ENCODE measurements around the gene ATXN1. TPM values are rescaled to one million over a fixed set of nuclear protein-coding genes. Genes with fewer than 3 reads are reported as not detected.
"Not testable (repeated sequence)": the region's sequence is repeated elsewhere in the genome, so short reads cannot be mapped to it uniquely, and the experiment has no call there.

ATXN1 gene
- total RNA-seq, 2 donors from 2014 or later: 21.6 to 25.4 TPM

GRCh38 chr6:16787128-16787682, 25.9 kb upstream of the ATXN1 start:
- Mint-ChIP-seq H3K36me3 (peaks cover 7 to 17% of the 10 kb centered on the region in 2 donors), H3K27ac (no peak overlapping the region), H3K9me3 (peaks cover 11 to 29% of the 10 kb centered on the region in 2 donors)
- ATAC-seq (no peak), DNase-seq (ENCODE audit: low spot score in 2 of 2) (no peak)

GRCh38 chr6:16785496-16785895, 24.2 kb upstream of the ATXN1 start:
- peaks cover 7 to 17% of the 10 kb centered on the region in 2 donors for H3K36me3 Mint-ChIP-seq
- no peak for DNase-seq (ENCODE audit: low spot score in 2 of 2)
- no peak overlapping the region for H3K27ac Mint-ChIP-seq
- peaks cover 11 to 24% of the 10 kb centered on the region in 2 donors for H3K9me3 Mint-ChIP-seq
- no peak for ATAC-seq

GRCh38 chr6:16784957-16785356, 23.7 kb upstream of the ATXN1 start:
- H3K27ac Mint-ChIP-seq; DNase-seq (ENCODE audit: low spot score in 2 of 2); ATAC-seq: not testable (repeated sequence)
- peaks cover 11 to 19% of the 10 kb centered on the region in 2 donors for H3K9me3 Mint-ChIP-seq
- H3K36me3 Mint-ChIP-seq: peaks cover 7 to 17% of the 10 kb centered on the region in 2 donors

GRCh38 chr6:16783952-16784565, 22.8 kb upstream of the ATXN1 start:
- no peak overlapping the region for H3K27ac Mint-ChIP-seq
- peaks cover 11 to 14% of the 10 kb centered on the region in 2 donors for H3K9me3 Mint-ChIP-seq
- ATAC-seq (no peak), DNase-seq (ENCODE audit: low spot score in 2 of 2) (no peak)
- H3K36me3 Mint-ChIP-seq: peaks cover 7 to 17% of the 10 kb centered on the region in 2 donors

- Mint-ChIP-seq H3K36me3 (peaks cover 7 to 17% of the 10 kb centered on the region in 2 donors), H3K27ac (no peak overlapping the region), H3K9me3 (peaks cover 11 to 14% of the 10 kb centered on the region in 2 donors)
- DNase-seq (ENCODE audit: low spot score in 2 of 2) (no peak), ATAC-seq (no peak)
Measured at GRCh38 chr6:16783509-16783908, 22.2 kb upstream of the ATXN1 start.

GRCh38 chr6:16782278-16782677, 21.0 kb upstream of the ATXN1 start:
- no peak overlapping the region for H3K27ac Mint-ChIP-seq
- ATAC-seq: no peak
- DNase-seq (ENCODE audit: low spot score in 2 of 2): no peak
- peaks cover 7 to 8% of the 10 kb centered on the region in 2 donors for H3K36me3 Mint-ChIP-seq
- peaks cover 1 to 4% of the 10 kb centered on the region in 2 donors for H3K9me3 Mint-ChIP-seq

- DNase-seq (ENCODE audit: low spot score in 2 of 2) (no peak), ATAC-seq (no peak)
- Mint-ChIP-seq H3K36me3 (peaks cover under 1 to 7% of the 10 kb centered on the region in 2 donors), H3K9me3 (no peaks in the 10 kb centered on the region), H3K27ac (no peak overlapping the region)
Measured at GRCh38 chr6:16781348-16782169, 20.3 kb upstream of the ATXN1 start.

- H3K9me3 Mint-ChIP-seq: no peaks in the 10 kb centered on the region
- no peak for ATAC-seq
- H3K36me3 Mint-ChIP-seq: peaks cover 0 to 7% of the 10 kb centered on the region in 2 donors
- no peak for DNase-seq (ENCODE audit: low spot score in 2 of 2)
- H3K27ac Mint-ChIP-seq: no peak overlapping the region
Measured at GRCh38 chr6:16778521-16778920, 17.3 kb upstream of the ATXN1 start.

- Mint-ChIP-seq H3K27ac (no peak overlapping the region), H3K36me3 (peaks cover 0 to 7% of the 10 kb centered on the region in 2 donors), H3K9me3 (no peaks in the 10 kb centered on the region)
- no peak for DNase-seq (ENCODE audit: low spot score in 2 of 2)
- no peak for ATAC-seq
Measured at GRCh38 chr6:16777794-16778193, 16.5 kb upstream of the ATXN1 start.

- ATAC-seq: no peak
- DNase-seq (ENCODE audit: low spot score in 2 of 2): no peak
- H3K27ac Mint-ChIP-seq: no peak overlapping the region
- H3K36me3 Mint-ChIP-seq: peaks cover 0 to 7% of the 10 kb centered on the region in 2 donors
- H3K9me3 Mint-ChIP-seq: no peaks in the 10 kb centered on the region
Measured at GRCh38 chr6:16776394-16777017, 15.2 kb upstream of the ATXN1 start.

- H3K27ac Mint-ChIP-seq: no peak overlapping the region
- DNase-seq (ENCODE audit: low spot score in 2 of 2): no peak
- H3K36me3 Mint-ChIP-seq: peaks cover 0 to 7% of the 10 kb centered on the region in 2 donors
- ATAC-seq: no peak
- H3K9me3 Mint-ChIP-seq: no peaks in the 10 kb centered on the region
Measured at GRCh38 chr6:16774437-16774836, 13.2 kb upstream of the ATXN1 start.

GRCh38 chr6:16773362-16773761, 12.1 kb upstream of the ATXN1 start:
- DNase-seq (ENCODE audit: low spot score in 2 of 2): no peak
- no peak for ATAC-seq
- no peaks in the 10 kb centered on the region for H3K9me3 Mint-ChIP-seq
- H3K27ac Mint-ChIP-seq: no peak overlapping the region
- H3K36me3 Mint-ChIP-seq: peaks cover 0 to 7% of the 10 kb centered on the region in 2 donors

GRCh38 chr6:16770701-16771569, 9.7 kb upstream of the ATXN1 start:
- DNase-seq (ENCODE audit: low spot score in 2 of 2) (peak; percentile 68 to 75), ATAC-seq (peak; percentile 52 to 56)
- Mint-ChIP-seq H3K27ac (no peak overlapping the region), H3K36me3 (no peaks in the 10 kb centered on the region), H3K9me3 (no peaks in the 10 kb centered on the region)

GRCh38 chr6:16769986-16770376, 8.7 kb upstream of the ATXN1 start:
- Mint-ChIP-seq H3K27ac (no peak overlapping the region), H3K9me3 (no peaks in the 10 kb centered on the region), H3K36me3 (no peaks in the 10 kb centered on the region)
- no peak for ATAC-seq
- no peak for DNase-seq (ENCODE audit: low spot score in 2 of 2)

- no peaks in the 10 kb centered on the region for H3K9me3 Mint-ChIP-seq
- no peaks in the 10 kb centered on the region for H3K36me3 Mint-ChIP-seq
- ATAC-seq (peak; percentile 65 to 73), DNase-seq (ENCODE audit: low spot score in 2 of 2) (peak in 1 of 2 donors; percentile 52)
- H3K27ac Mint-ChIP-seq: no peak overlapping the region
Measured at GRCh38 chr6:16769131-16769985, 8.1 kb upstream of the ATXN1 start.
